Hematopoietic multipotent progenitor cell treated with erythropoietin and hydrocortisone succinate and interleukin-3 and kit ligand, for 15 days (in vitro differentiated cells): ENCODE data around the gene TLCD3B.

Source experiments
- DNase-seq: peaks from one replicate; pipeline ENCODE4 v3.0.0-alpha.2; 2015; ENCODE audit warnings: low spot score

TLCD3B gene

GRCh38 chr16:30004811-30005242 is 26.2 kb downstream of the TLCD3B start:
- DNase-seq: no peak

- no peak for DNase-seq
Measured at GRCh38 chr16:30004424-30004776, 26.7 kb downstream of the TLCD3B start.

GRCh38 chr16:30003670-30004423 is 27.2 kb downstream of the TLCD3B start:
- no peak for DNase-seq

GRCh38 chr16:30002614-30003346 is 28.3 kb downstream of the TLCD3B start:
- no peak for DNase-seq

GRCh38 chr16:30000735-30001631 is 30.1 kb downstream of the TLCD3B start:
- DNase-seq: no peak

- DNase-seq: no peak
Measured at GRCh38 chr16:29999605-30000004, 31.5 kb downstream of the TLCD3B start.

- no peak for DNase-seq
Measured at GRCh38 chr16:29996766-29997250, 34.3 kb downstream of the TLCD3B start.

GRCh38 chr16:29995911-29996765 is 34.9 kb downstream of the TLCD3B start, which contains the start of gene INO80E:
Gene INO80E (plus strand): TSS chr16:29996241. CDS start chr16:29996311, 70 bp downstream.
- peak; percentile 98 for DNase-seq

- peak; percentile 86 for DNase-seq
Measured at GRCh38 chr16:29995324-29995910, 35.7 kb downstream of the TLCD3B start, which contains the start of gene HIRIP3. Gene HIRIP3 (minus strand): TSS chr16:29995617. CDS start chr16:29995605, 12 bp downstream.

- DNase-seq: peak; percentile 74
Measured at GRCh38 chr16:29994600-29995323, 36.3 kb downstream of the TLCD3B start.

GRCh38 chr16:29993903-29994599 is 37.0 kb downstream of the TLCD3B start:
- DNase-seq: no peak

GRCh38 chr16:29993191-29993902 is 37.7 kb downstream of the TLCD3B start:
- no peak for DNase-seq

- DNase-seq: no peak
Measured at GRCh38 chr16:29992344-29992967, 38.6 kb downstream of the TLCD3B start.

GRCh38 chr16:29991571-29991904 is 39.5 kb downstream of the TLCD3B start:
- DNase-seq: no peak

- DNase-seq: no peak
Measured at GRCh38 chr16:29990883-29991570, 40.0 kb downstream of the TLCD3B start.

GRCh38 chr16:29990034-29990433 is 41.0 kb downstream of the TLCD3B start:
- no peak for DNase-seq

- DNase-seq: no peak
Measured at GRCh38 chr16:29989111-29989858, 41.8 kb downstream of the TLCD3B start.
